Measurements from ENCODE around the gene FAIM2. TPM values are rescaled to one million over a fixed set of nuclear protein-coding genes. Genes with fewer than 3 reads are reported as not detected.
A peak's percentile ranks its signal among the peaks of the same experiment; 100 is the strongest.

Gene FAIM2
- polyA plus RNA-seq, 1 donor from 2014 or later, result 5.3 TPM

- Histone ChIP-seq H2AFZ (ENCODE audit: low read depth, low read length) (peak overlapping the region; percentile 80), H3K27ac (ENCODE audit: low read length) (no peak overlapping the region)
Measured at GRCh38 chr12:49903351-49903699, 375 bp downstream of the FAIM2 start.

More at GRCh38 chr12:49903351-49903699, 375 bp downstream of the FAIM2 start:
- H3K4me3 ChIP-seq (ENCODE audit: low read length), result peak overlapping the region; percentile 62
- no peaks in the 10 kb centered on the region for H3K79me2 ChIP-seq (replicated peaks; ENCODE audit: insufficient read depth, low read length)
- no peaks in the 10 kb centered on the region for H3K9me2 ChIP-seq (ENCODE audit: insufficient read depth, low read length)
- no peaks in the 10 kb centered on the region for H3K36me3 ChIP-seq (ENCODE audit: insufficient read depth, low read length)
- H4K20me1 ChIP-seq (ENCODE audit: insufficient read depth), result no peaks in the 10 kb centered on the region
- H3K9me3 ChIP-seq (ENCODE audit: low read length), result no peaks in the 10 kb centered on the region
- peak overlapping the region; percentile 44 for H3K4me2 ChIP-seq (ENCODE audit: low read length)
- no peaks in the 10 kb centered on the region for H3K27me3 ChIP-seq (ENCODE audit: insufficient read depth, low read depth, low read length)
- H3F3A ChIP-seq (ENCODE audit: insufficient read depth, low read length, poor library complexity, severe bottlenecking), result no peaks in the 10 kb centered on the region
- H3K9ac ChIP-seq (ENCODE audit: low read length), result peak overlapping the region; percentile 62
- TF ChIP-seq CTCF (IDR thresholded peaks at IDR 0.05; ENCODE audit: poor library complexity, severe bottlenecking) (no peak), MXI1 (conservative IDR thresholded peaks at IDR 0.05; ENCODE audit: poor library complexity, severe bottlenecking) (no peak), EP300 (conservative IDR thresholded peaks at IDR 0.05; ENCODE audit: poor library complexity, severe bottlenecking) (no peak), TAF1 (IDR thresholded peaks at IDR 0.05; ENCODE audit: low read depth) (no peak), RAD21 (conservative IDR thresholded peaks at IDR 0.05) (no peak), EZH2 (IDR thresholded peaks at IDR 0.05; ENCODE audit: borderline replicate concordance, insufficient read depth, low read length, poor library complexity, severe bottlenecking) (no peak), POLR2AphosphoS5 (IDR thresholded peaks at IDR 0.05) (no peak), REST (IDR thresholded peaks at IDR 0.05; ENCODE audit: borderline replicate concordance) (no peak), SMC3 (conservative IDR thresholded peaks at IDR 0.05; ENCODE audit: poor library complexity) (no peak)

Data from neural cell (in vitro differentiated cells).